T1000 (cell line): ENCODE measurements around the gene TMCC2.
"Not testable (repeated sequence)": the region's sequence is repeated elsewhere in the genome, so short reads cannot be mapped to it uniquely, and the experiment has no call there.

Source experiments
- DNase-seq: peaks from one replicate; lab custom pipeline; 2025; ENCODE audit warnings: mixed read lengths; lab: John Stamatoyannopoulos, UW

Gene TMCC2

DNA sequence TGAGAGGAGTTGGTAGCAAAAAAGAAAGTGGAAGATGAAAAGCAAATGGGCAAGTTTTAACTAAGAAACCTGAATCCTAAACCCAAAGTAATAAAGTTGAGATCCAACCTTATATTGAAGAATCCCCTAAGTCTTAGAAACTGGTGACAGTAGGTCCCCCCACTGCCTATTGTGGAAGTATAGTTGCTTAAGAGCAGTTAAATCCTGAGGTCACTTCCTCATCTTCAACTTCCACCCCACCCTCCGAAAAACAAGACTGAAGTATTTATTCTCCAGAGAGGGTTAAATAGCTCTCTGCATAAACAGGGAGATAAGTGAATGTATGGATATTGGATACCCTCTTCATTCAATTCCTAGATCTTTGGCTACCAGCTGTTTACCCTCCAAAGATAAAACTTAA lies 13.0 kb upstream of the TMCC2 start:
- DNase-seq, result no peak

DNA sequence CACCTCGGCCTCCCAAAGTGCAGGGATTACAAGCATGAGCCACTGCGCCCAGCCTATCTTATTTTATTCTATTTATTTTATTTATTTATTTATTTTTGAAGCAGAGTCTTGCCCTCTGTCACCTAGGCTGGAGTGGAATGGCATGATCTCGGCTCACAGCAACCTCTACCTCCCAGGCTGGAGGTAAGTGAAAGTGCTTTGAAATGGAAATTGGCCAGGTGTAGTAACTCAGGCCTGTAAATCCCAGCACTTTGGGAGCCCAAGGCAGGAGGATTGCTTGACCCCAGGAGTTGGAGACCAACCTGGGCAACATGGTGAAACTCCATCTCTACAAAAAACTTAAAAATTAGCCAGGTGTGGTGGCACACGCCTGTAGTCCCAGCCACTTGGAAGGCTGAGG lies 11.2 kb upstream of the TMCC2 start:
- no peak for DNase-seq

DNA sequence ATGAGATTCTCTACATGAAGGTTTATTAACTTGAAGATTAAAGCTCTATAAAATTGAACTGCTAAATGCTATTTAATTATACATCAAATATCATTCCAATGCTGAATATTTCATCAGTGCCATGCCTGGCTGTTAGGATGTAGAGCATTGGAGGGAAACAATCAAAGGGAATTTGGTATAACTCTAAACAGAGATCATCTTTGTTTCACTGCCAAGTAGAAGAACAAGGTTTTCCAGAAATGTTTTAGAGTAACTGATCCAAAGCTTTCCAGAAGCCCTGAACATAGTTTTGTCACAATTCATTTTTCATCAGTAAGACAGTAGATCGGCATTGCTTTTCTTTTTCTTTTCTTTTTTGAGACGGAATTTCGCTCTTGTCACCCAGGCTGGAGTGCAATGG lies 10.3 kb upstream of the TMCC2 start:
- no peak for DNase-seq

DNA sequence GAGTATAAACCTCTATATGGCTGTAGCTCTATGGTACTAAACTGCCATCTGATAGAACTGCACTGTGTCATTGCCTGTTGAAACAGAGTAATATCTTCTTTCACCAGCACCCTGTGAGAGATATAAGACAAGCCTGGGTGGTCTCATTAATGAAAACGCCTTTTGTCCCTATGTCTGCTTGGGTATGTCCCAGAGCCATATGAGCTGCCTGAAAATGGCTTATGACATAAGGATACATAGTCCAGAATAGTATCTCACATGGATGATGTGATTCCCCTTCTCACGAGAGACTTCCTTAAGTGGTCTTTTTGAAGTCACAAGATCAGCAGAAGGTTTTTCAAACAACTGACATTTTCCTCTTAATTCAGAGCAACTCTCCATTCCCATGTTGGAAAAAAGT lies 7.3 kb upstream of the TMCC2 start:
- DNase-seq, result no peak

DNA sequence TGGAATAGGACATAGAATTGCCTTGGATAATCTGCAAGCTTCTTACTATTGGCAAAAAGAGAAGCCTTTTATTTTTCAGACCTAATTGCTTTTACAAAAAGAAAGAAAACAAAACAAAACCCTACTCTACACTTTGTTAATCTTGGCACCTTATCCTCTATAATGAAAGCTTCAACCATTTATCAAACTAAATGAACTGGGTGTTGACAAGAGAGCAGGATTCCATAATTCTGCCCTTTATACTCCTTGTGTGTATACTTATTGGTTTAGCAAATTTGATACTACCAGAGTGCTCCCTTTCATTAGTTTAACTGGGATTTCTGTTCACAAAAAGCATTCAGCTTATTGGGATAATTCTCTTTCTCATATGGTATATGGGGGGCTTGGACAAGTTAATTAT lies 3.0 kb upstream of the TMCC2 start:
- no peak for DNase-seq

DNA sequence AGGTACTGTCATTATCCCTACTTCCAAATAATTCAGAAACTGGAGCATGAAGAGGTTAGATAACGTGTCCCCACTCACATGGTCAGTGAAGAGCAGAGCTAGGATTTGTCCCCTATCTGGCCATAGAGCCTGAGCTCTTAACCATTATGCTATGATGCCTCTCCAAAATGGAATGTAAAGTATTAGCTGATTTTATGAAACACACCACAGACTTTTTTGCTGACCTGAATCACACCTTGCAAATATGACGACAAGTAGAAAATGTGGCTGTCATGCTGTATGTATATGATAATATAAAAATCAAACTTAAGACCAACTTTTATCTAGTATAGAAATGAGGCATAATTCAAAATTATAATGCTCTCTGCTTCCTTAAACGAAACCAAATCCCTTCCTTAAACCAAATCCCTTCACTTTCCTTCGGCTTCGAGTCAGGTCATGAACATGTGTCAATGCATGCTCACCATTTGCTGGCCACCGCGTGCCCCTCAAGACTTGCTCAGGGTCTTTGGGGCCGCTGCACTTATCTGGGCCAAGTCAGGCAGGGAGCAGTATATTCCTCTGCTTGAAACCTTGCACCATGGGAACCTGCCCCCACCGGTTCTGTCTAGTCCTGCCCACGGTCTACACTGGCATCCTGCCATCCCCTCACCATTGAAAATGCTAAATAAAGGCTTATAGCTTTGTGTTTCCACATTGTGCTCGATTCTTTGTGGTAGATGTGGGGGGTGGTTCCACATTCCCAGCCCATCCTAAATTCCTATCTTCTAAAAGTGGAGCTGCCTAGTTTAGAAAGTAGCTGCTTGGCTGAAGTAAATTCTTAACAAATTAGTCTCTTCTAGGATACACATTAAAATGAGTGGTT lies 1.6 kb upstream of the TMCC2 start:
- DNase-seq, result no peak

DNA sequence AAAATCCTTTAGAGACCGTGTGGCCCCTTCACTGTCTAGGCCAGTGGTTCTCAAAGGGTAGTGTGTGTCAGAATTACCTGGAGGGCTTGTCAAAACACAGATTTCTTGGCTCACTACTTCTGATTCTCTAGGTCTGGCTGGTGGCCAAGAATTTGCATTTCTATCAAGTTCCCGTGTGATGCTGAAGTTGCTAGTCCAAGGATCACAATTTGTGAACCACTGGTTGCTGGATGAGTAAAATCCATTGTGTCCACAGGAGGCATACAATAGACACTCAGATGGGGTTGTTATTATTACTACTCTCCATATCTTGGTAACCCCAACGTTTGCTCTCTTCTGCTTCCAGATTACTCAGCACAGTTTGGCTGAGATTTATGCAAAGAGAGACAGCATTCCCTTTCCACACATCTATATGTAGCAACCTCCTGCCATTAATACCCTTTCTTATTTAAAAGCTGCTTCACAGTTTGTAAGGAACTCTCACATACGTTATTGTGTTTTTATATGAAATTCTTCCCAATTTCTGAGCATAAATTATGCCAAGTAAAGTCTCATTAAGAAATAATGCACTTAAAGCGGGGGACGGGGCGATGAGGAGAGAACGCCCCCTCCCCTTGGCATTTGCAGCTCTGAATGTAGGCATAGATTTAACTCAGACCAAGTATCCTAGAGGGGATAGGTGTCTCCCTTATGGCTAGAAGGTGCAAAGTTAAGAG lies 720 bp upstream of the TMCC2 start:
- no peak for DNase-seq

DNA sequence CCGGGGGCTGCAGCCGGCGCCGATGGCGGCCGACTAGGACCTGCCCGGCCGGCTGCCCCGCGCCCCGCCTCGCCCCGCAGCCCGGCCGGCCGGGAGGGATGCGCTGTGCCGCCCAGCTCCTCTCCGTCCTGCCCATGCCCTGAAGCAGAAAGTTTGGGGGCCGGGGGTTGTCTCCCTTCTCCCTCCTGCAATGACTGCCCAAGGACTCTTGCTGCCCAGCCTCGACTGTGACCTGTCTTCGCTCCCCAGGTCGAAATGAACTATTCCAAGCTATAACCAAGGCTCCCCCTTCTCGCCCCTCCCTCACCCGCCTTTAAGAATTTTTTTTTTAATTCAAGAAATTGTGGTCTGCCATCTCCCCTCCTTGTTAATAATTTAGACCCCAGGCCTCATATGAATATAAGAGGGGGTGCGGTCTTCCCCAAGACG lies 361 bp downstream of the TMCC2 start:
- no peak for DNase-seq

DNA sequence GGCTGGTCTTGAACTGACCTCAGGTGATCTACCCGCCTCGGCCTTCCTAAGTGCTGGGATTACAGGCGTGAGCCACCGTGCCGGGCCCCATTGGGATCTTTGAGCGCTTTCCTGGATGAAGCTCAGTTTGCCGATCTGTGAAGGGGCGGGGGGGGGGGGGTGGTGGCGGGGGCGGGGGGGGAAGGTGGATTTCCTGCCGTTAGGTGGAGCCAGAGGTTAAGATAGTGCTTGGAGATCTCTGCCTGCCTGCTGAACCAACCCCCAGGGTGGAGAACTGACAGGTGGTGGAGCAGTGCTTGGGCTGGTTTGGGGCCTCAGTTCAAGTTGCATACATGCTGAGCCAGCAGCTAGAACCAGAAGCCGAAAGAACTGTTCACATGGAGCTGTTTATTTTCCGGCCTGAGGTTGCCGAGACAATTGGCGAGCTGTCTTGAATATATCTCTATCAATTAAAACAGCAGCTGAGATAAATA lies 1.7 kb downstream of the TMCC2 start:
- DNase-seq, result peak; percentile 18

DNA sequence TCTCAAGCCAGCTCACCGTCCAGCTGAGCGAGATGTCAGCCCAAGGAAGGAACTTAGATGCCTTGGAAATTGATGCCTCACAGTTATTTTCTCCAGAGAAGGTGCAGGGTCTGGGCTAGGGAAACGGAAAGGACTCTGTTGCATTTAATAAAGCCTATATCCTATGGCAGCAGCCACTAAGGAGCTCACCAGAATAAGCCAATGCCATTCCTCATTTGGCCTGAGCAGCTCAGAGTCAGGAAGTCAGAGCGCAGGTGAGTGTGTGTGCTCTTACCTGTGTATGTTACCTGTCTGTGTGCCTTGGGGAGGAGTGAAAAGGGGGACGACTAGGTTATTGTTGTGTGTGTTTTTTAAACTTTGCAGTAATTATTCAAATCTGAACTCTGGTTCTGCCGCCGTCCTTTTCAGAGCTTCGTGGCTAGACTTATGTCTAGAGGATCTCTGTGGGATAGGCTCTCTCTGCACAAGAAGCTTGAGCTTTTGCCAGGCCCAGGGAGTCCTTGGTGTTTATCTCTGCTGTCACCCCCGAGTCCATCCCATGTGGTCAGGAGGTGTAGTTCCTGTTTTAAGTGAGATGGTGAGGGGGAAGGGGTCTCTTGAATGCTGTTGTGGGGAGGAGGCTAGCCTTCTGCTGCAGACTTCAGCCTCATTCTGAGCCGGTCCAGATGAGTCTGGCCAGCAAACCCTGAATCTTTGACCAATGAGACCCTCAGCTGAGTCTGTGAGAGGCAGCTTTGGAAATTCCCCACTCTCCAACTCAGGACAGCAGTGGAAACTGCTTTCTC lies 2.4 kb downstream of the TMCC2 start:
- no peak for DNase-seq

DNA sequence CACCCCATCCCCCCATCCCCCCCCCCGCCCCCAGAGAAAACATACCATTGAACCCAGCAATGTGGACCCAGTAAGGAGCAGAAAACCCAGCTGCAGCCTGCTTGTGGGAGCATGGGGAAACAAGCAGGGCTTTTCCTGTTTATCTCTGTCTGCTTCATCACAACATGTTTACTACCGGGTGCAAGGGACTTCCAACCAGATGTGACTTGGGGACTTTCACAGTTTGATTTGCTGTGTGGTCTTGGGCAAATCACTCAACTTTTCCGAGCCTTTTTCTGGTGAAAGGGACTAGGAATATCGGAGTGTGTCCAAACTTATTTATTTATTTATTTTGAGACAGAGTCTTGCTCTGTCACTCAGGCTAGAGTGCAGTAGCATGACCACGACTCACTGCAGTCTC lies 3.2 kb downstream of the TMCC2 start:
- no peak for DNase-seq

DNA sequence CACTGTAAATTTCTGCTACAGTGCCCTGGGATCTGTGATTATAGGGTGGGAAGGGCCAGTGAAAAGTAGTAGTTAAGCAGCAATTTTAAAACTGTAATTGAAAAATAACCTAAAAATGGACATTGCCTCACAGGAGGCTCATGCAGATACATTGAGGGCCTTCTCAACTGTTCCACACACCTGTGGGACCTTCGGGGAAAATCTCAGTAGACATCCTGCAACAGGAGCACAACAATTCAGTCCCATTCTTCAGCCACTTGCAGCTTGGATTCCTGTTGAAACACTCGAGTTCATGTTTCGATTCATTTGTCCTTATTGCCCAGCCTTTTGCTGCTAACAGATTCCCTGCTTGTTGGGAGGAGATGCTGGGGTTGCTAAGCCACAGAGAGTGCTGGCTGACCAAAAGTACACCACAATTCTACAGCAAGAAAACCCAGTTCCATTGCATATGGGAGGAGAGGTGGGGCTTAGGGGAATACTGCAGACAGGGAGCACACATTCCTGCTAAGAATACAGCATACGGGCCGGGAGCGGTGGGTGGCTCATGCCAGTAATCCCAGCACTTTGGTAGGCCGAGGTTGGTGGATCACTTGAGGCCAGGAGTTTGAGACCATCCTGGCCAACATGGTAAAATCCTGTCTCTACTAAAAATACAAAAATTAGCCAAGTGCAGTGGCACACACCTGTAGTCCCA lies 4.5 kb downstream of the TMCC2 start:
- DNase-seq, result no peak

DNA sequence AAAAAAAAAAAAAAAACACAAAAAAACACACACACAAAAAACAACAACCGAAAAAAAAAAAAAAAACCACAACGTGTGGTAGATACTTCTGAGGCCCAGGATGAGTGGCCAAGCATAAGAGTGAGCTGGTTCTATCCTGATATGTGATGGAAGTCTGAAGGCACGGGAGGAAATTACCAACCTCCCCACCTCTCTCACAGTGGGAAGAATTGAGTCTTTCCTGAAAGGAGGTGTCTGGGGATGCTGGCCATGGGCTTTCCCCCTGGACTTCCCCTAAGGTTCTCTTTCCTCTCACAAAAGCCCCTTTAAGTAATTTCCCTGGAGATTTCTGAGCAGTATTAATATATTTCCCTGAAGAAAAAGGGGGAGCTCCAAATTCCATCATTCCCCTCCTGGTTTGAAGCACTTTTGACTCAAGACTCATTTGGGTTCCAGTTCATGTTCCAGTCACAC lies 5.2 kb downstream of the TMCC2 start:
- DNase-seq, result no peak

DNA sequence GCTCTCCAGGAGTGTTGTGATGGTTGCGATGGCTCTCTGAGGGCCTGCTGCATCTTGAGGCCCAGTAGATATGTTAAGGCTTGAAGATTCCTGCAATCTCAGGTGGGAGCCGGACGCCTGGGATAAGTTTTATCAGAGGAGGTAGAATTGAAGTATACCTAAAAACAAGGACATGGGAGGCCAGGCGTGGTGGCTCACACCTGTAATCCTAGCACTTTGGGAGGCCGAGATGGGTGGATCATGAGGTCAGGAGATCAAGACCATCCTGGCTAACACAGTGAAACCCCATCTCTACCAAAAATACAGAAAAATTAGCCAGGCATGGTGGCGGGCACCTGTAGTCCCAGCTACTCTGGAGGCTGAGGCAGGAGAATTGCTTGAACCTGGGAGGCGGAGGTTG lies 6.2 kb downstream of the TMCC2 start:
- not testable (repeated sequence) for DNase-seq

DNA sequence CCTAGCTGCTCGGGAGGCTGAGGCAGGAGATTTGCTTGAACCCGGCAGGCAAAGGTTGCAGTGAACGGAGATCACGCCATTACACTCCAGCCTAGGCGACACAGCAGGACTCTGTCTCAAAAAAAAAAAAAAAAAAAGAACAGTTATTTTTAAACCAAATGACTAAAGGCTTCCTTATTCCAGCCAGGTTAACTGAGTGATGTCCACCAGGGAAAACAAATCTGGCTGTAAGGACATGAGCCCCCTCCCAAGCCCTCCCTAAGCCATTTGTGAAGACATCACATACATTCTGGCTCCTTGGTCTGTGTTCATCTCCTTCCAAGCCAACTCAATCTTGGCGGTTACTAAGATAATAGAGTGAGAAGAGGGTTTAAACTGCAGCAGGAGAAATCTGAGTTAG lies 8.2 kb downstream of the TMCC2 start:
- DNase-seq, result no peak

DNA sequence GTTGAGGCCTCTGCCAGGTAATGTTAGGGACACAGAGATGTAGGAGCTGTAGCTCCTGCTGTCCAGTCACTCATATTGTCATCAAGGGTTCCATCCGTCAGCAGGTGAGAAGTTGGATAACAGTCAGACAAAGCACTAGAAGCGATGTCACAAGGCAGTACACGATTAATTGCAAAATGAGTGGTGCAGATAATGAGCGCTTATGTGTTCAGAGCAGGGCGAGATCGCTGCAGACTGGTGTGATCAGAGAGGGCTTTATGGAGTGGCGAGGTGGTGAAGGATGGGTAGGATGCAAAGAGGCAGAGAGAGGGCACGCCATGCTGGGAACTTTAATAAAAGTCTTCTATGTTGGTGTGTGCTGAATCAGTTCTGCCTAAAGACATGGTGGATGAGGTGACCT lies 8.8 kb downstream of the TMCC2 start:
- DNase-seq, result no peak

DNA sequence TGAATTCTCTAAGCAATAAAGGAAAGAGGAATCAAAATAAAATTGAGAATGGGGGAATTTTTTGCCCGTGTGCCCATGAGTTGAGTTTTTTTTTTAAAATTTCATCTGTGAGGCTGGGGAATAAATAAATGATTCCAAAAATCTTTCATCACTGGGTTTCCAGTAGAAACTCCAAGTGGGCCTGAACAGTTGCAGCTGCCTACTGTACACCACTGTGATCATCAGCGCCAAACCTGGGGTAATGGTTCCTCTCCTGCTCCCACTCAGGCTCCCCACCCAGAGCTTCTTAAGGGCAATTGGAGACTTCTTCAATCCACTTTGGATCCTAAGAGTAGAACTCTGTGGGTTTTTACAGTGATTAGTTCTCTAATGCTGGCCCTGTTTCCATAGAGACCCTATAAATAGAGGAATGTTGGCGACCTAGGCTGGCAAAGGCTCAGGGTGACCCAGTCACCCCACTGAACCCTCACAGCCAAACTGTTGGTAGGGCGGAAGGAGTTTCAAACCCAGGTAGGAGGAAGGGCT lies 9.3 kb downstream of the TMCC2 start:
- DNase-seq, result no peak

DNA sequence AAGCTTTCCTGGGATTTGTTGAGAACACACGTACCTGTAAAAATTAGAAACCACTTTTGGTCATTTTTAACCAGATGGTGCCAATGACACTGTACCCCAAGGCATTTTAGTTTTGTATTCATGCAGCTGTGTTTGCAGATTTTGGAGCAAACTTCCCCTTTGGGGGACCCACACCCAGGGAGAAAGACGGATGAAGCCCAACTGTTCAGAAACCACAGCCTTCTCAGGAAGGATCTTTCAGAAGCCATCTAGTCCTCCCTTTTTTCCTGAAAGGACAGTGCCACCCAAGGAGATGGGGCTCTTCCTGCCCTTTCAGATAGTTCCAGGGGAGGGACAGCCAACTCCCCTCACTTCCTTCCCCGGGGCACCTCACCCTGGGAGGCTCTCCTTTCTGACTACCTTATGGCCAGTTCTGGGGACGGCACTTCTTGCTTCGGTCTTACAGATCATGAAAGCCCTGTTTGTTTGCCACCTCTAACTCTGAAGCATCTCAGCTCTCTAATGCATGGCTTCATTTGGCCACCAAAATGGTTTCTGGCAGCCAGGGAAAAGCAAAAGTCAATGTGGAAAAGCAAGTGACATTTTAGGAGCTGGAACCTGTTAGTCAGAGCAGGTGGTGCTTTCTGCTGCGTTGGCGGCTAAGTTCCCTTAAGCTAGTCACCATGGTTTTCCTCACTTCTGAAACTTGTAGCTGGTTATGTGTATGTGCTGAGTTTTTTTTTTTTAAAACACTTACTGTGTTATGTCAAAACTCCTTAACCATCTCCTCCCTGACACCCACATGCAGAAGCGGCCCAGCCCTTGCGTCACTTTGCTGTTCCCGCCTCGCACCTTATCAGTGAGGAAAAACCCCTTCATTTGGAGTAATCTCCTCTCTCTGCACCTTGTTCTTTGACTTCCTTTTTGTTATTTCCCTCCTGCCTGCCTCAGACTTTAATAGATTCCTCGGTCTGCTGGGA lies 10.1 kb downstream of the TMCC2 start:
- DNase-seq, result no peak

DNA sequence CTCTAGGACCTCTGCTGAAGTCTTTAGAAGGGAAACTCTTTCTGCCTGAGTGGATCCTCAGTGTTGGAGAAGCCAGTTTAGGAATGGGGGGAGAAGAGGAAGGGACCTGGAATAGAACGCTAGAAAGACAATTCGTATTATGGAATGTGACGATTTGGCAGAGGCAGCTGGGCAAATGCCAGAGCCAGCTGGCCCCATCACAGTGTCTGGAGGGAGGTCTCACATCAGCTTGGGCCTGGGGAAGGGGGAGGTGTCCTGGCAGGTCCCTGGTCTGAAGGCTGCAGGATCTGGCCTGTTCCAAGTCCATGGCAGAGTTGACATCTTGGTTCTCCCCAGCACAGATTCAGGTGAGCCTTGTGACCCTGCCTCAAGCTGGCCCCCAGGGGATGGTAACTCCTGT lies 11.3 kb downstream of the TMCC2 start:
- no peak for DNase-seq

DNA sequence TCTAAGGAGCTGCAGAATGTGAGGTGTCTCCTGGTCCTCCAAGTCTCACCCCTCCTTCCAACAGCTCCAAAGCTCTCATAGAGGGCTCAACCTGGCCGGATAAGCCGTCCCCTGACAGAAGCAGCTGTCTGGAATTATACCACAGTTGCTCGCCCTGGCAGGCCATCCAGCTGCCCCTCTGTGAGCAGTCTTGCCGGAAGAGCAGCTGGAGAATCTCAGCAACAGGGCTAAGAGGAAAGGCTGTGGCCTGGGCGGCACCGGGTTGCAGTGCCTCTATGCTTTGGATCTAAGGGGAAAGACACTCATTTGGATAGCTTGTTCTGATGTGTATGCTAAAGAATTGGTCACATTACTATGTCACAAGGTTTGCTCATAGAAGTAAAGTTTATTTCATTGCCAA lies 12.4 kb downstream of the TMCC2 start:
- no peak for DNase-seq
